Measurements from ENCODE around the gene HIPK2.

GRCh38 chr7:139640681-139641080, 137.1 kb downstream of the HIPK2 start:
- no peak for TF ChIP-seq CTCF (optimal IDR thresholded peaks at IDR 0.05 in 1 of 3, IDR thresholded peaks at IDR 0.05 in 1 of 3, conservative IDR thresholded peaks at IDR 0.05 in 1 of 3; ENCODE audit: extremely low read depth in 1 of 3, insufficient read depth in 2 of 3, low read length in 3 of 3)
- no peak for TF ChIP-seq EZH2 (IDR thresholded peaks at IDR 0.05; ENCODE audit: low read length)
